OCI-LY7 (cell line): ENCODE results near the gene CEP164. TPM values are rescaled to one million over a fixed set of nuclear protein-coding genes. Genes with fewer than 3 reads are reported as not detected.

Source experiments
- BruUV-seq: library from RNA; stranded (reverse); fragments of 400-500 nt; replicated peaks from 2 replicates; lab custom pipeline; 2021; lab: Mats Ljungman, UMichigan
- CTCF ChIA-PET: fragments of 300-600 bp; sonication (Branson Sonifier 250); formaldehyde crosslinking; loops from one replicate; lab custom pipeline; 2022; ENCODE audit warnings: antibody characterized with exemption; ENCODE audit not compliant: unreplicated experiment; lab: Charles Lee
- POLR2A ChIA-PET: fragments of 300-600 bp; sonication (Branson Sonifier 250); formaldehyde crosslinking; loops from one replicate; lab custom pipeline; 2022; ENCODE audit warnings: antibody characterized with exemption; lab: Charles Lee
- DNase-seq: peaks from one replicate; pipeline ENCODE4 v3.0.0-alpha.2; 2015; ENCODE audit warnings: low spot score
- H2AFZ ChIP-seq: fragments of 200-600 bp; sonication (generic), shearing (Covaris generic); 2 replicates; pipeline ENCODE4 v1.6.1; 2014; ENCODE audit warnings: mild to moderate bottlenecking, antibody characterized with exemption, low read length, moderate library complexity
- H3K27ac ChIP-seq: fragments of 200-600 bp; sonication (generic); 2 replicates; pipeline ENCODE4 v1.5.1; 2014; ENCODE audit warnings: mixed run types, low read depth, mild to moderate bottlenecking, moderate library complexity, low read length, inconsistent platforms; ENCODE audit not compliant: poor library complexity, severe bottlenecking
- H3K36me3 ChIP-seq: fragments of 200-600 bp; sonication (generic); 2 replicates; pipeline ENCODE4 v1.6.1; 2014; ENCODE audit warnings: mild to moderate bottlenecking, antibody characterized with exemption, low read length, moderate library complexity, mixed read lengths; ENCODE audit not compliant: insufficient read depth
- H3K4me1 ChIP-seq: fragments of 200-600 bp; sonication (generic); 2 replicates; pipeline ENCODE4 v1.5.1; 2014; ENCODE audit warnings: mild to moderate bottlenecking, low read length; ENCODE audit not compliant: insufficient read depth, poor library complexity, severe bottlenecking
- H3K4me2 ChIP-seq: fragments of 200-600 bp; sonication (generic); 2 replicates; pipeline ENCODE4 v1.6.1; 2014; ENCODE audit warnings: mild to moderate bottlenecking, low read length
- H3K4me3 ChIP-seq: fragments of 200-600 bp; sonication (generic); 2 replicates; pipeline ENCODE4 v1.5.1; 2014; ENCODE audit warnings: mild to moderate bottlenecking, low read depth, low read length; ENCODE audit not compliant: poor library complexity, severe bottlenecking
- H3K79me2 ChIP-seq: fragments of 200-600 bp; sonication (generic); 2 replicates; pipeline ENCODE4 v1.6.1; 2016; ENCODE audit warnings: low read depth, mild to moderate bottlenecking, low read length, moderate library complexity, mixed read lengths; ENCODE audit not compliant: insufficient read depth
- H3K9me2 ChIP-seq: fragments of 200-600 bp; sonication (generic); 2 replicates; pipeline ENCODE4 v1.6.1; 2016; ENCODE audit warnings: mild to moderate bottlenecking, low read length, mixed read lengths; ENCODE audit not compliant: insufficient read depth
- H3K9me3 ChIP-seq: fragments of 200-600 bp; sonication (generic); 2 replicates; pipeline ENCODE4 v1.6.1; 2014; ENCODE audit warnings: mild to moderate bottlenecking, mixed run types, low read length, mixed read lengths
- H4K20me1 ChIP-seq: fragments of 200-600 bp; sonication (generic); 2 replicates; pipeline ENCODE4 v1.6.1; 2014; ENCODE audit warnings: mild to moderate bottlenecking, antibody characterized with exemption, low read length, moderate library complexity, mixed read lengths; ENCODE audit not compliant: insufficient read depth
- CTCF ChIP-seq: fragments of 200-600 bp; sonication (generic); conservative IDR thresholded peaks from 2 replicates; pipeline ENCODE4 v1.5.1; 2014; ENCODE audit warnings: mild to moderate bottlenecking, antibody characterized with exemption, low read length, moderate library complexity, mixed read lengths
- EZH2phosphoT487 ChIP-seq: fragments of 200-600 bp; sonication (generic); IDR thresholded peaks from 2 replicates; pipeline ENCODE4 v1.6.1; 2018; ENCODE audit warnings: low read depth, borderline replicate concordance, mild to moderate bottlenecking, mixed run types, antibody characterized with exemption, low read length, moderate library complexity, mixed read lengths
- intact Hi-C: fragments of 100-400 bp; cut with micrococcal nuclease; formaldehyde crosslinking; loops from one replicate; pipeline ENCODE4 v1.10.0; 2022; ENCODE audit not compliant: unreplicated experiment
- total RNA-seq, 2 experiments: library from RNA; depleted of rRNA in 1 of 2; stranded (reverse); fragments of >200 nt in 1 of 2; shearing (Covaris generic) in 1 of 2; gene quantifications; 2 replicates each; pipeline ENCODE4 v1.2.3, GENCODE V29; 2014 to 2022

Gene CEP164
- total RNA-seq, 2 experiments from 2014 or later, result 25.3 to 48.7 TPM

GRCh38 chr11:117459123-117459978 lies 131.7 kb downstream of the CEP164 start:
- Histone ChIP-seq H3K4me2 (no peak overlapping the region), H3K9me3 (0 out of 2 replicates have a peak, but pooled peaks cover 3% of the 10 kb centered on the region), H3K4me1 (no peaks in the 10 kb centered on the region), H3K36me3 (no peaks in the 10 kb centered on the region), H4K20me1 (no peaks in the 10 kb centered on the region), H3K9me2 (no peaks in the 10 kb centered on the region), H3K27ac (no peak overlapping the region), H3K79me2 (no peaks in the 10 kb centered on the region), H3K4me3 (no peak overlapping the region), H2AFZ (no peak overlapping the region)
- ChIA-PET CTCF (no interaction called here), POLR2A (interaction anchor here (0.7 to 1.4 kb wide), 2 partner anchors 34 to 890 kb away, joined by 3 read pairs; no protein-coding TSS in a partner anchor)
- no TSS peak for BruUV-seq
- DNase-seq, result no peak
- intact Hi-C loops, result no loop called here
- TF ChIP-seq EZH2phosphoT487, result no peak
- TF ChIP-seq CTCF, result no peak

GRCh38 chr11:117459979-117460300 lies 132.3 kb downstream of the CEP164 start:
- BruUV-seq, result no TSS peak
- no peaks in the 10 kb centered on the region for H3K4me1 ChIP-seq
- ChIA-PET POLR2A (interaction anchor here (0.7 to 1.4 kb wide), 2 partner anchors 35 to 891 kb away, joined by 3 read pairs; no protein-coding TSS in a partner anchor), CTCF (no interaction called here)
- H3K79me2 ChIP-seq, result no peaks in the 10 kb centered on the region
- H2AFZ ChIP-seq, result no peak overlapping the region
- H3K4me2 ChIP-seq, result no peak overlapping the region
- H4K20me1 ChIP-seq, result no peaks in the 10 kb centered on the region
- H3K9me3 ChIP-seq, result no peaks in the 10 kb centered on the region
- DNase-seq, result no peak
- H3K4me3 ChIP-seq, result no peak overlapping the region
- H3K36me3 ChIP-seq, result no peaks in the 10 kb centered on the region
- no peak overlapping the region for H3K27ac ChIP-seq
- intact Hi-C loops, result no loop called here
- no peaks in the 10 kb centered on the region for H3K9me2 ChIP-seq
- TF ChIP-seq EZH2phosphoT487 (no peak), CTCF (no peak)
